SK-N-SH treated with all-trans-retinoic acid at 6 μM for 48 hours (cell line): ENCODE results near the gene ARSB.

Experiments used
- GLIS3 ChIP-seq: fragments of 250-450 bp; sonication (Bioruptor Pico); IDR thresholded peaks from 2 replicates; pipeline ENCODE4 v1.5.0; 2020; ENCODE audit warnings: mild to moderate bottlenecking, moderate library complexity
- PATZ1 ChIP-seq: fragments of 250-450 bp; sonication (Bioruptor Pico); IDR thresholded peaks from 2 replicates; pipeline ENCODE4 v1.8.0; 2020; ENCODE audit warnings: mild to moderate bottlenecking, moderate library complexity, borderline replicate concordance
- SNAI2 ChIP-seq: fragments of 250-450 bp; sonication (Bioruptor Pico); IDR thresholded peaks from 2 replicates; pipeline ENCODE4 v1.5.0; 2020; ENCODE audit warnings: mild to moderate bottlenecking, moderate library complexity
- ZC3H10 ChIP-seq: fragments of 250-450 bp; sonication (Bioruptor Pico); IDR thresholded peaks from 2 replicates; pipeline ENCODE4 v1.5.1; 2021; ENCODE audit warnings: mild to moderate bottlenecking, moderate library complexity
- ZNF70 ChIP-seq: fragments of 450-650 bp; formaldehyde crosslinking; IDR thresholded peaks from 2 replicates; pipeline ENCODE4 v1.5.0; 2020; ENCODE audit warnings: mild to moderate bottlenecking, moderate library complexity
- TF ChIP-seq, protein P1 (sequence below): fragments of 250-450 bp; sonication (Bioruptor Pico); IDR thresholded peaks from 2 replicates; pipeline ENCODE4 v1.5.0; 2020; ENCODE audit warnings: mild to moderate bottlenecking, moderate library complexity
- TF ChIP-seq, protein P2 (sequence below): fragments of 250-450 bp; sonication (Bioruptor Pico); IDR thresholded peaks from 2 replicates; pipeline ENCODE4 v1.5.1; 2020; ENCODE audit warnings: low read depth, mild to moderate bottlenecking, moderate library complexity

- TF ChIP-seq, protein P1, sequence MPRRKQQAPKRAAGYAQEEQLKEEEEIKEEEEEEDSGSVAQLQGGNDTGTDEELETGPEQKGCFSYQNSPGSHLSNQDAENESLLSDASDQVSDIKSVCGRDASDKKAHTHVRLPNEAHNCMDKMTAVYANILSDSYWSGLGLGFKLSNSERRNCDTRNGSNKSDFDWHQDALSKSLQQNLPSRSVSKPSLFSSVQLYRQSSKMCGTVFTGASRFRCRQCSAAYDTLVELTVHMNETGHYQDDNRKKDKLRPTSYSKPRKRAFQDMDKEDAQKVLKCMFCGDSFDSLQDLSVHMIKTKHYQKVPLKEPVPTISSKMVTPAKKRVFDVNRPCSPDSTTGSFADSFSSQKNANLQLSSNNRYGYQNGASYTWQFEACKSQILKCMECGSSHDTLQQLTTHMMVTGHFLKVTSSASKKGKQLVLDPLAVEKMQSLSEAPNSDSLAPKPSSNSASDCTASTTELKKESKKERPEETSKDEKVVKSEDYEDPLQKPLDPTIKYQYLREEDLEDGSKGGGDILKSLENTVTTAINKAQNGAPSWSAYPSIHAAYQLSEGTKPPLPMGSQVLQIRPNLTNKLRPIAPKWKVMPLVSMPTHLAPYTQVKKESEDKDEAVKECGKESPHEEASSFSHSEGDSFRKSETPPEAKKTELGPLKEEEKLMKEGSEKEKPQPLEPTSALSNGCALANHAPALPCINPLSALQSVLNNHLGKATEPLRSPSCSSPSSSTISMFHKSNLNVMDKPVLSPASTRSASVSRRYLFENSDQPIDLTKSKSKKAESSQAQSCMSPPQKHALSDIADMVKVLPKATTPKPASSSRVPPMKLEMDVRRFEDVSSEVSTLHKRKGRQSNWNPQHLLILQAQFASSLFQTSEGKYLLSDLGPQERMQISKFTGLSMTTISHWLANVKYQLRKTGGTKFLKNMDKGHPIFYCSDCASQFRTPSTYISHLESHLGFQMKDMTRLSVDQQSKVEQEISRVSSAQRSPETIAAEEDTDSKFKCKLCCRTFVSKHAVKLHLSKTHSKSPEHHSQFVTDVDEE (CRISPR knock-in tag) = no peak
- TF ChIP-seq ZNF70 (no peak), ZC3H10 (CRISPR knock-in tag) (no peak), SNAI2 (CRISPR knock-in tag) (no peak), GLIS3 (CRISPR knock-in tag) (no peak), PATZ1 (CRISPR knock-in tag) (no peak)
- TF ChIP-seq, protein P2, sequence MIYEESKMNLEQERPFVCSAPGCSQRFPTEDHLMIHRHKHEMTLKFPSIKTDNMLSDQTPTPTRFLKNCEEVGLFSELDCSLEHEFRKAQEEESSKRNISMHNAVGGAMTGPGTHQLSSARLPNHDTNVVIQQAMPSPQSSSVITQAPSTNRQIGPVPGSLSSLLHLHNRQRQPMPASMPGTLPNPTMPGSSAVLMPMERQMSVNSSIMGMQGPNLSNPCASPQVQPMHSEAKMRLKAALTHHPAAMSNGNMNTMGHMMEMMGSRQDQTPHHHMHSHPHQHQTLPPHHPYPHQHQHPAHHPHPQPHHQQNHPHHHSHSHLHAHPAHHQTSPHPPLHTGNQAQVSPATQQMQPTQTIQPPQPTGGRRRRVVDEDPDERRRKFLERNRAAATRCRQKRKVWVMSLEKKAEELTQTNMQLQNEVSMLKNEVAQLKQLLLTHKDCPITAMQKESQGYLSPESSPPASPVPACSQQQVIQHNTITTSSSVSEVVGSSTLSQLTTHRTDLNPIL (CRISPR knock-in tag) = no peak
Observed at GRCh38 chr5:78778538-78778937, 206.6 kb downstream of the ARSB start.
